Measurements from ENCODE around the gene RSKR. TPM values are rescaled to one million over a fixed set of nuclear protein-coding genes. Genes with fewer than 3 reads are reported as not detected.

Gene RSKR
- total RNA-seq, 1 donor from 2014 or later, result 0.32 TPM

GRCh38 chr17:28626818-28627217 lies 12.8 kb upstream of the RSKR start:
- Histone ChIP-seq H3K4me3 (no peak overlapping the region), H3K36me3 (peaks cover 81% of the 10 kb centered on the region in 2 donors), H3K9me3 (no peaks in the 10 kb centered on the region), H3K27ac (no peak overlapping the region), H3K4me1 (no peaks in the 10 kb centered on the region), H3K27me3 (no peaks in the 10 kb centered on the region)
- intact Hi-C loops (cut with DNase I), result no loop called here
- no peak for TF ChIP-seq CTCF (IDR thresholded peaks at IDR 0.05)
- DNase-seq (ENCODE audit: low spot score in 2 of 2), result no peak

DNA sequence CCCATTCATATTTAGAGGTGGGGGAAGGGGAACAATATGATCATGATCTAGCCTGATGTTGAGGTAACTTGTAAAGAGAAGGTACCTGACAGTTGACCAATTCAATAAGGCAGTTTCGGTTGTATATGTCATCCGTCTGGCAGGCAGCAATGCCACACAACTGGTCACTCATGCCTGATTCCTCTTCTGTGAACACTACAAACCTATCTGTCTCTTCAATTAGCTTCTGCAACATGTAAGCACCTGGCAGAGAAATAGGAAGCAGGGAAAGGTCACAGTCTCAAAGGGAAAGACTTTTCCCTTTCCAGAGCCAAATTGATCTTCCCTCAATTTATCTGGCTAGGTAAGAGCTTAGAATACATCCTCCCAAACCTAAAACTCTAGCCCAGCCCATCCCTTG lies 10.2 kb upstream of the RSKR start:
- no peak overlapping the region for H3K27ac ChIP-seq
- no peak overlapping the region for H3K4me3 ChIP-seq
- intact Hi-C loops (cut with DNase I), result no loop called here
- no peaks in the 10 kb centered on the region for H3K9me3 ChIP-seq
- TF ChIP-seq CTCF (IDR thresholded peaks at IDR 0.05), result no peak
- no peak for DNase-seq (ENCODE audit: low spot score in 2 of 2)
- H3K27me3 ChIP-seq, result no peaks in the 10 kb centered on the region
- H3K36me3 ChIP-seq, result peaks cover 81 to 85% of the 10 kb centered on the region in 2 donors
- no peaks in the 10 kb centered on the region for H3K4me1 ChIP-seq

DNA sequence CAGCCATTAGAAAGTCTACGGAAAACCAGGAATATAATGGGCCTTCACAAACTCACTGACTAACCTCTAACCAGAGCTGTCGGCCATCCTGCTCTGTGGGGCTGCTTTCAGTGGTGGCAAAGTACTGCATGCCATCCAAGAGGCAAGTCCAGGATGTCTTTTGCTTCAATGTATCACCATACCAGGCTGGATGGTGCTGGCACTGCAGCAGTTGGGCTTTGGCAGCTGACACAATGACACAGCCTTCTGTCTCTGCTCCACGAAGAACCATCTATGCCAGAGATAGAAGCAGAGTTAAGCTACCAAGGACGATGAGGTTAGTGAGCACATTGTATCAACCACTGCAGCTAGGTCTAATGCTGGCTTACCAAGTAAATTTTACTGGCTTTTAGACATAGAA lies 9.7 kb upstream of the RSKR start:
- no peaks in the 10 kb centered on the region for H3K27me3 ChIP-seq
- no peak for TF ChIP-seq CTCF (IDR thresholded peaks at IDR 0.05)
- DNase-seq (ENCODE audit: low spot score in 2 of 2), result no peak
- no peak overlapping the region for H3K27ac ChIP-seq
- intact Hi-C loops (cut with DNase I), result no loop called here
- H3K9me3 ChIP-seq, result no peaks in the 10 kb centered on the region
- peaks cover 81 to 87% of the 10 kb centered on the region in 2 donors for H3K36me3 ChIP-seq
- no peaks in the 10 kb centered on the region for H3K4me1 ChIP-seq
- no peak overlapping the region for H3K4me3 ChIP-seq

- TF ChIP-seq CTCF (IDR thresholded peaks at IDR 0.05), result no peak
- Histone ChIP-seq H3K27me3 (no peaks in the 10 kb centered on the region), H3K27ac (no peak overlapping the region), H3K9me3 (no peaks in the 10 kb centered on the region), H3K4me1 (no peaks in the 10 kb centered on the region), H3K4me3 (no peak overlapping the region), H3K36me3 (peaks cover 84 to 88% of the 10 kb centered on the region in 2 donors)
- intact Hi-C loops (cut with DNase I), result no loop called here
- no peak for DNase-seq (ENCODE audit: low spot score in 2 of 2)
Observed at GRCh38 chr17:28622186-28622585, 8.2 kb upstream of the RSKR start.

- Histone ChIP-seq H3K4me3 (no peak overlapping the region), H3K9me3 (no peaks in the 10 kb centered on the region), H3K27me3 (no peaks in the 10 kb centered on the region), H3K27ac (no peak overlapping the region), H3K36me3 (peaks cover 97 to 100% of the 10 kb centered on the region in 2 donors), H3K4me1 (no peaks in the 10 kb centered on the region)
- no peak for DNase-seq (ENCODE audit: low spot score in 2 of 2)
- intact Hi-C loops (cut with DNase I), result no loop called here
- no peak for TF ChIP-seq CTCF (IDR thresholded peaks at IDR 0.05)
Observed at GRCh38 chr17:28620010-28620409, 6.0 kb upstream of the RSKR start.

GRCh38 chr17:28618464-28618863 lies 4.5 kb upstream of the RSKR start:
- H3K9me3 ChIP-seq, result no peaks in the 10 kb centered on the region
- H3K4me3 ChIP-seq, result no peak overlapping the region
- H3K4me1 ChIP-seq, result no peaks in the 10 kb centered on the region
- TF ChIP-seq CTCF (IDR thresholded peaks at IDR 0.05), result no peak
- H3K27me3 ChIP-seq, result no peaks in the 10 kb centered on the region
- no peak for DNase-seq (ENCODE audit: low spot score in 2 of 2)
- intact Hi-C loops (cut with DNase I), result no loop called here
- H3K36me3 ChIP-seq, result peaks cover 94 to 96% of the 10 kb centered on the region in 2 donors
- no peak overlapping the region for H3K27ac ChIP-seq

Measured in ascending aorta (tissue), 2 donors.